8988T (cell line): Measurements from ENCODE around the gene MSANTD3.

Source experiments
- DNase-seq: peaks from one replicate; pipeline ENCODE4 v3.0.0; 2011

MSANTD3 gene

DNA sequence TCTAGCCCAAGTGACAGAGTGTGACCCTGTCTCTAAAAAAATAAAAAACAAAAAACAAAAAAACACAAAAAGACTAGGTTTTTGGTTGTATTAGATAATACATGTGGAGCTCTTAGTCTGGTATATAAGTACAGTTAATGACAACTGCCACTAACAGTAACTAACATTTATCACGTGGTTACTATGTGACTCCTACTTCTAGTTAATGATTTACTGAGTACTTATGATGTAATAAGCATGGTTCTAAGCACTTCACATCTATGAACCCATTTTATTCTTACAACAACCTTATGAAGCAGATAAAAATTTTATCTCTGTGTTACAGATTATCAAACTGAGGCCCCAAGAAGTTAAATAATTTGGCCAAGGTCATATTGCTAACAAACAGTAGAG lies 39.9 kb downstream of the MSANTD3 start:
- no peak for DNase-seq

DNA sequence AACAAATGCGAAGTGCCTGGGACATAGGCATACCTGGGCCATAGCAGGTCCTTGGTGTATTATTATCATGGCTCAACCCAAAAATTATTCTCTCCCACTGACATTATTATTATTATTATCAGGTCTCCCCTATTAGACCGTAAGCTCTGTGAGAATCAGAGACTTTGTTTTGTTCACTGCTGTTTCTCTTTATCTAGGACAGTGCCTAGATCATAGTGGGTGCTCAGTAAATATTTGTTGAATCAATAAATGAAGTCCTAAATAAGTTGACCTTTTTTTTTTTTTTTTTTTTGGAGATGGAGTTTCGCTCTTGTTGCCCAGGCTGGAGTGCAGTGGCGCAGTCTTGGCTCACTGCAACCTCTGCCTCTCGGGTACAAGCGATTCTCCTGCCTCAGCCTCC lies 41.1 kb downstream of the MSANTD3 start:
- DNase-seq = no peak

DNA sequence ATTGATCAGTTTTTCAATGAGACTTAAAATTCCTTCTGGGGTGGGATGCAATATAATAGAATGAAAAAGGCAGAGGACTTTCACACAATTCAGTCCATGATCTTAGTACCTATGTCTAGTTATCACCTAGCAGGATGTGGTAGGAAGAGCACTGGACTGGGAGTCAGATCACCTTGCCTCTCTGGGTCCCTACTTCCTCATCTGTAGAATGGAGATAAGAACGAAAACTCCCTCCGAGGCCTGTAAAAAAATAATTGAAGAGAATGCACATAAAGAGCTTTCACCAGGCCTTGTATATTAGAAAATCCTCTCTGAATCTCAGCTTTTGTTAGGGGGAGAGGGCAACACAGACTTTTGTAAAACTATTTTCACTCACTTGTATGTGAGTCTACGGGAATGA lies 45.3 kb downstream of the MSANTD3 start:
- DNase-seq = no peak

DNA sequence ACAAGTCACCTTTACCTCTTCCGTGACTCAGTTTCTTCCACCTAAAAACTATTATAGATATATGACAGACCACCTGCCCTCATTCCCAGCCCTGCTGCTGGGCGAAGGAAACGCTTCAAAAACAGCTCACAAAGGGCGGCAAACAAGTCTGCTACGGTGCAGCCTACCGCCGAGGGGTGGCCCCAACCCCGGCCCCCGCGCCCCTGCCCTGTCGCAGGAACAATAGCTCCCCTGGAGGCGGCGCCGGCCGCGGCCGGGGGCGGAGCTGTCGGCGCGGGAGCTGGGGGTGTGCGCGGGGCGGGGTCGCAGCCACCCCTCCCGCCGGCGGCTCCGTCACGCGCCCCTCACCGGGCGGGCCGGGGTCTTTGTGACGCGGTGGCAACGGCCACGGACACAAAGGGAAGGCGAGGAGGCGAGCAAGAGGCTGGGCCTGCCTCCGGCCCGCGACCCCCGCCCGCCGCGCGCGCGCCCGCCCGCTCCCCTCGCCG lies 45.9 kb downstream of the MSANTD3 start, which contains the start of gene TMEFF1:
TMEFF1 (plus strand) TSS at position 362 of the 488 bp plus-strand sequence. CDS start 396 bp downstream, outside the sequence.
- peak; percentile 83 for DNase-seq

DNA sequence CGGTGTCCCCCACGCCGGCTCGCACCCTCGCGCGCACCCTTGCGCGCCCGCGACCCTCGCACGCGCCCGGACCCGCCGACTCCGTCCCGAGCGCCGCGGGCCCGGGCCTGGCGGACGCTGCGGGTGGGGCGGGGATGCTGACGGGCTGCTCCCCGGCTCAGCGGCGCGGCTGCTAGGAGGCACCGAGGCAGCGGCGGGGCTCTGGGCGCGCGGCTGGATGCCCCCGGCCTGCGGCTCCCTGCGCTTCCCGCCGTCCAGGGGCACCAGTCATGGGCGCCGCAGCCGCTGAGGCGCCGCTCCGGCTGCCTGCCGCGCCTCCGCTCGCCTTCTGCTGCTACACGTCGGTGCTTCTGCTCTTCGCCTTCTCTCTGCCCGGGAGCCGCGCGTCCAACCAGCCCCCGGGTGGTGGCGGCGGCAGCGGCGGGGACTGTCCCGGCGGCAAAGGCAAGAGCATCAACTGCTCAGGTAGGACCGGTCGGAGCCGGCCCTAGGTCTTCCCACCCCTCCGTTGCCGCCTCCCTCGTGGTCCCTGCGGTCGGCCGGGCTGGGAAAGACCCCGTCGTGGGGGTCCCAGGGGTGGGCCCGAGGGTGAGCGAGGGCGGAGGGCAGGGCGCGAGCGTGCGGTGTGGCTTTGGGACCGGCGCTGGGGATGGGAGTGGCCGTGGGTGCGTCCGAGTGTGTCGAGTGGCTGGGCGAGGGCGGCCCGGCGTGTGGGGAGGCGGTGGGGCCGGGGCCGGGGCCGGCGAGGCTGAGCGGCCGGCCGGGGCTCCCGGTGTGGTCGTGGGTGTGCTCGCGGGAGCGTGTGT lies 46.5 kb downstream of the MSANTD3 start:
- DNase-seq = peak; percentile 61

DNA sequence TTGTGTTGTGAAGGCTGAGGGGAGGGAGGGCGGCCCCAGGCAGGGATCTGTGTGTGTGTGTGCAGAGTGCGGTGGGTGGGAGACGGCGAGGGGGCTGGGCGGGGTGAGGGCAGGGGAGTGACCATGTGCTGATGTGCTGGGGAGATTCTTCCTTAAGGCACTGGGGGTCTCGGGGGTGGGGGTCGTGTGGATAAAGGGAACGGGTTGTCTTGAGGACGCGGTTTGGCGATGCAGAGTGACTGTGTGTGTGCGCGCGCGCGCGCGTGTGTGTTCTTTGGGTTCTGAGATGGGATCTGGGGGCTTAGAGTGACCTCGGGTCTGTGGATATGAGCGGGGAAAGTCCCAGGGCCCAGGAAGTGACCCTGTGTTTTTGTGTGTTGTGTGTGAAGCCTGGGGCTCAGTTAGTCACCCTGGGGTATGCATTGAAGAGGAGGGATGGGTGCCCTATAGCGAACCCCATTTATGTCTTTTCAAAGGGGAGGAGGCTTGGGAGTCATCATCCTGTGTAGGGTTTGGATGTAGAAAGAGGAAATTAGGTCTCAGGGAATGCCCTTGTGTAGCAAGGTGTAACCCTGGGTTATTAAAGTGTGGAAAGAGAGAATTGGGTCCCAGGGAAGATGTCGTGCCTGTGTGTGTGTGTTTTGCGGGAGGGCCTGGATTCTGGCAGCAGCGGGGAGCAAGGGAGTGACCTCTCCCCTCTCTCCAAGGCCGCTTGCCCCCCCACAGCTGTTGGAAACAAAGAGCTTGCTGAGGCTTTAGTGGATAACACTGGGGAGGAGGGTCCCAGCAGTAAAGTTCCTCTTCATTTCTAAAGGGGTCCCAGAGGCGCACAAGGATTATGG lies 47.4 kb downstream of the MSANTD3 start:
- no peak for DNase-seq

DNA sequence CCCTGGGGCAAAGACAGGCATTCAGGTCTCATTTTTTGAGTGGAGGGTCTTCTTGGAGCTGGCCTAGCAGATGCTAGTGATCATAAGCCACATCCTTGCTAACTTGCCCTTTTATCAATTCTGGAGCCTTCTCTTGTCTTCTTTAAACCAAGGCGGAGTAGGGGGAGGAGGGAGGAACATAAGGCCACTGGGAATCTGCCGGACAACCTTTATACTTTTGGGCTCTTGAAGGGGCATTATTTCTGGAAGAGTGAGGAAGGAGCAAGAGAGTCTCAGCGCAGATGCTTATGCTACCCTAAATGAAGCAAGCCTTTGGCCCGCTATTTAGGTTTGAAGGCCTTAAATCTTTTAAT lies 48.0 kb downstream of the MSANTD3 start:
- no peak for DNase-seq

DNA sequence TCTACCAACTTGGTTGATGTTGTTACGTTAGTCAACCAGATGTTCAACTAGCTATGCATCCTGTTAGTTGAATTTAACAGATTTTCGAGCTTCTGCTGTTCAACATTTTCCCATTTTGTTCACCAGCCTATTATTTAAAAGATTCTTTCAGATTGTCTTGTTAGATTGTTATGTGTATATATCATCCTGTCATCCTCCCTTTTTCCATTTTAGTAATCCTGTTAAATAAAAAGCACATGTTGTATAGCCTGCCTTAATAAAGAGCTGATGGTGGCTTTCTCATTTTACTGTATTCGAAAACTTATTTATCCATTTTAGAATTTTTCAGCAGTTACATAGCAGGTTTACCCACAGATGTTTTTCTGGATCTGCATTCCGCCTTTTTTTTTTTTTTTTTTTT lies 50.3 kb downstream of the MSANTD3 start:
- no peak for DNase-seq

DNA sequence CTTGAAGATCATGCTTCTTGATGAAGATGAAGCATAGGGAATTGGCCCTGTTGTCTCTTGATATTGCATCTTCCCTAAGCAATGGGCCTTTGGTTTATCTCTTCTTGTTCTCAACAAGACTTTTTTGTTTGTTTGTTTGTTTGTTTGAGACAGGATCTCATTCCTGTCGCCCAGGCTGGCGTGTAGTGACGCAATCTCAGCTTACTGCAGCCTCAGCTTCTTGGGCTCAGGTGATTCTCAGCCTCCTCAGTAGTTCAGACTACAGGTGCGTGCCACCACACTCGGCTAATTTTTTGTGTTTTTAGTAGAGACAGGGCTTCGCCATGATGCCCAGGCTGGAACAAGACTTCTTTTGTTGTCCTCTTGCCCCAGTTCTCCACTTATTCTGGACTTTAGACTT lies 51.2 kb downstream of the MSANTD3 start:
- DNase-seq = no peak

DNA sequence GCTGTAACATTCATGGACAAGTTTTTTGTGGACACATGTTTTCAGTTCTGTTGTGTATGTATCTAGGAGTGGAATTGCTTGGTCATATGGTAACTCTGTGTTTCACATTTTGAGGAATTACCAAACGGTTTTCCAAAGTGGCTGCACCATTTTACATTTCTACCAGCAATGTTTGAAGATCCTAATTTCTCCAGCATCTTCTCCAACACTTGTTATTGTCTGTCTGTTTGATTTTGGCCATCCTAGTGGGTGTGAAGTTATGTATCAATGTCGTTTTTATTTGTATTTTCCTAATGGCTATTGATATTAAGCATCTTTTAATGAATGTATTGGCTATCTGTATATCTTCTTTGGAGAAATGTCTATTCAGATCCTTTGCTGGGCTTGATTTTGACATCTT lies 52.9 kb downstream of the MSANTD3 start:
- no peak for DNase-seq

DNA sequence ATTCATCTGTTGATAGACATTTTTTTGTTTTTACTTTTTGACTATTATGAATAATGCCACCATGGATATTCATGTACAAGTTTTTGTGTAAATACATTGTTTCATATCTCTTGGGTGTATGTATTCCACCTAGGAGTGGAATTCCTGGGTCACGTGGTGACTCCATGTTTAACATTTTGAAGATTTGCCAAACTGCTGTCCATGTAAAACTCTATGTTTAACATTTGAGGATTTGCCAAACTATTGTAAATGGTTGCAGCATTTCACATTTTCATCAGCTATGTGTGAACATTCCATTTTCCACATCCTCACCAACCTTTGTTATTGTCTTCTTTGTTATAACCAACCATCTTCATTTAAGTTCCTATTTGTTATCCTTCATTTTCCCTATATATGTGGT lies 58.3 kb downstream of the MSANTD3 start:
- DNase-seq = no peak

DNA sequence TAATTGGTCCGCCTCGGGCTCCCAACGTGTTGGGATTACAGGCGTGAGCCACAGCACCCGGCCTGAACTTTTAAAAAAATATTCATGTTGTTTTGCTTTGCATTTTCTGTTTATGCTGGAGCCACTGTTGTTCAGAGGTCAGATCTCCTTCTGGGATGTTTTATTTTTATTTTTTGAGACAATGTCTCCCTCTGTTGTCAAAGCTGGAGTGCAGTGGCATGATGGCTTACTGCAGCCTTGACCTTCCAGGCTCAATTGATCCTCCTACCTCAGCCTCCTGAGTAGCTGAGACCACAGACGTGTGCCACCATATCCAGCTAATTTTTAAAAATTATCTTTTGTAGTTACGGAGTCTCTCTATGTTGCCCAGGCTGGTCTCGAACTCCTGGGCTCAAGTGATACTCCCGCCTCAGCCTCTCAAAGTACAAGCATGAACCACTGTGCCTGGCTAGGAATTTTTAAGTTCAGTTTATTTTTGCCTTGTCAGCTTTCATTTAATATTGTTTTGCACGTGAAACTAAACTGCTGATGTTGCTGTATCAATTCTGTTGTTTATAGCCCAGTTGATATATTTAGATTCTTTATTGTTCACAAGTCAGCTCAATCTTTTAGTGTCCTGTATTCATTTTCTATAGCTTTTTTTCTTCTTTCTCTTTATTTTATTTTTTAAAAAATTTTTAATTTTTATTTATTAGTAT lies 59.7 kb downstream of the MSANTD3 start:
- no peak for DNase-seq

DNA sequence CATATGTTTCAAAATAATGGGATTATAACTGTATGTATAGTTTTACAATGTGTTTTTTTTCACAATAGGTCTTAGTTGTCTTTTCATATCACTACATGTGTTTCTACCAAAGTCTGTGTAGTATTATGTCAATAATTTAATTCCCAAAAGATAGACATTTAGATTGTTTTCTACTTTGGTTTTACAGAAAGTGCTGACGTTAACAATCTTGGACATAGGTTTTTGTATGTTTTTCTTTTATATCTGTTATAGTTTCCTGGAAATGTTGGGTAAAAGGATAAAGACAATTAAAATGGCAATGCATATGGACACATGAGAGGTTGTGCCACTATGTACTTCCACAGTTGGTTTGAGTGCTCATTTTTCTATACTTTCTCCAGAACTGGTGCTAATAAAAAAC lies 61.2 kb downstream of the MSANTD3 start:
- no peak for DNase-seq

DNA sequence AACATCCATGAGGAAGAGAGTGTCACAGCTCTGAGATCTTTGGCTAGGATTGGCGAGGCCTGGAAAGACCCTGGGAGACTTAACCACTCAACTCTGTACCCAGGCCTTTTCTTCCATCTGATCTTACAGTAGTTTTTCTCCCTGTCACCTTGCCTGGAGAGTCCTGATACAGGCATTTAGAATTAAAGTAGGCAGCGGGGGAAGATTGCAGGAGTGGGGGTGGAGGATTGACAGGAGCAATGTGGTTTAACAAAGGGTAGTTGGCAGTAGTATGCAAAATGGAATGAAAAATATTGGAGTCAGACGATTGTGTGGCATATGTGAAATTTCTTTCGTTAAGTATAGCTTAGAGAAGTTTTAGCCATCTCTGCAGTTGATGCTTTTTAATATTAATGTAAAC lies 62.9 kb downstream of the MSANTD3 start:
- DNase-seq = no peak

DNA sequence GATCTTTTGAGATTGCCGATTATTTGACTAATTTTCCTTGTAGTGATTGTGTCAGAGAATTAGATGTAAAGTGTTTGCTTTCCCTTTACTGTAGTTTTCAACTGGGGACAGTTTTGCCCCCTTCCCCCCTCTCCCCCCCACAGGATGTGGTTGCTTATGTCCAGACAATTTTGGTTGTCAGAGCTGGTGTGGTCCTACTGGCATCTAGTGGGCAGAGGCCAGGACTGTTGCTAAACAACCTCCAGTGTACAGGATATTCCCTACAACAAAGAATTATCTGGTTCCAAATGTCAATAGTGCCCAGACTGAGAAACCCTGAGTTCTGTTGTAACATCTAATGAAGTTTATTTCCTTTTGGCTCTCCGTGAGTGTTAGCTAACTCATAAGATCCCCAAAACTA lies 66.0 kb downstream of the MSANTD3 start:
- no peak for DNase-seq

DNA sequence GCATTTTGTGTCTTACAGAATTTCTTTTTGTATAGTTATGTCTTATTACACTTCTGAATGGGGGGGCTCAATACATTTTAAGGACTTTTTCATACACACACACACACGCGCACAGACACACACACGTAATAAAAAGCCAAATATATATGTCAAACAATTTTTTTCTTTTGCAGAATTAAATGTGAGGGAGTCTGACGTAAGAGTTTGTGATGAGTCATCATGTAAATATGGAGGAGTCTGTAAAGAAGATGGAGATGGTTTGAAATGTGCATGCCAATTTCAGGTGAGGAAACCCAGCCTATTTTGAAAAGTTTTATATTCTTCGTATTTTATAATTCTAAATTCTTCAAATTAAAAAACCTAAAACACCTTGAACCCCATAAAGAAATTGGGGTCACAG lies 71.6 kb downstream of the MSANTD3 start:
- DNase-seq = no peak

DNA sequence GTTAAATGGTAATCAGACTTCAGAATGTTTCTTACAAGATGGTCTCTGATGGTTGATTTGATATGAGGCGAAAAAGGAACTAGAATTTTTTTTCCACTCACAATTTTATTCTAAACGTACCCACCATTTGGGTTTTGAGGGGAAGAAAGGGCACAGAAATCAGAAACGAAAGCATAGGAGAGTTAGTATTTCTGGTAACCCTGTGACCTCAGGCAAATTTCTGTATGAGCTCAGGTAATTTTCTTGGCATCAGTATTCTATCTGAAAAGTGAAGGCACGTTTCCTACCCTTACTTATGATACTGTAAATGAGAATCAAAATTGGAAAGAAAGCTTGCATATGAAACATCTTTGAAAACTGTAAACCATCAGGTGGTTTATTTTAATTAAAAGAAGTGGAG lies 72.5 kb downstream of the MSANTD3 start:
- DNase-seq = no peak

DNA sequence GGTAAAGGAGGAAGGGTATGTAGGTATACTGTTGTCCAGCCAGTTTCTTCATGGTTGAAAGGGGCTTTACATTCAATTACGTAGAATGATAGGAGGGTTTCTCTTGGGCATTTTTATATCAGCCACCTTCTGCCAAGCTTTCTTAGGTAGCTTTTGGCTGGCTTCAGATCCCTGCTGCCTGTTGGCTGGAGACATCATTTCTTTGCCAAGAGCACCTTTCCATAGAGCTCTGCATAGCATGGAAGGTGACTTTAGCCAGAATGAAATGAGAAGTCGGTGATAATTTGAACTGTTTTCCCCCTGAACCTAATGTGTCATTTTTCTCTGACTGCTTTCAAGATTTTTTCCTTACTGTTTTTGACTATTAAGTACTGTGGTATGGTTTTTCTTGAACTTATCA lies 72.9 kb downstream of the MSANTD3 start:
- no peak for DNase-seq
